NCI-H524 (cell line): Measurements from ENCODE around the gene COL9A3.

Experiments
- DNase-seq, 2 experiments: peaks; one replicate each; lab custom pipeline; 2025; lab: John Stamatoyannopoulos, UW

Gene COL9A3

GRCh38 chr20:62856931-62857619 is 40.2 kb downstream of the COL9A3 start:
- no peak for DNase-seq

- no peak for DNase-seq
These were observed 41.4 kb downstream of the COL9A3 start for GRCh38 chr20:62858058-62858830.

- DNase-seq: no peak
These were observed 42.9 kb downstream of the COL9A3 start for GRCh38 chr20:62859721-62860120.

GRCh38 chr20:62860391-62860923 is 43.6 kb downstream of the COL9A3 start:
- DNase-seq: peak in 1 of 2 experiments; percentile 20

GRCh38 chr20:62860924-62861691 is 44.3 kb downstream of the COL9A3 start:
- DNase-seq: no peak

GRCh38 chr20:62861726-62862336 is 45.0 kb downstream of the COL9A3 start, which contains the start of gene TCFL5:
Gene TCFL5 (minus strand): TSS chr20:62861822. CDS start chr20:62861670, 152 bp downstream.
- DNase-seq: peak; percentile 63 to 74

- DNase-seq: no peak
These were observed 47.4 kb downstream of the COL9A3 start for GRCh38 chr20:62864207-62864606.

GRCh38 chr20:62872184-62872847 is 55.5 kb downstream of the COL9A3 start:
- DNase-seq: no peak

GRCh38 chr20:62872862-62873261 is 56.0 kb downstream of the COL9A3 start:
- no peak for DNase-seq

- DNase-seq: no peak
These were observed 56.4 kb downstream of the COL9A3 start for GRCh38 chr20:62873280-62873679.

GRCh38 chr20:62873681-62874031 is 56.8 kb downstream of the COL9A3 start:
- peak; percentile 14 to 66 for DNase-seq

GRCh38 chr20:62874964-62875344 is 58.1 kb downstream of the COL9A3 start:
- DNase-seq: no peak

GRCh38 chr20:62875419-62876361 is 58.8 kb downstream of the COL9A3 start:
- peak; percentile 37 to 74 for DNase-seq

GRCh38 chr20:62876501-62876901 is 59.7 kb downstream of the COL9A3 start:
- no peak for DNase-seq

- DNase-seq: no peak
These were observed 60.3 kb downstream of the COL9A3 start for GRCh38 chr20:62876902-62877816.

GRCh38 chr20:62878244-62879038 is 61.6 kb downstream of the COL9A3 start:
- DNase-seq: no peak

- no peak for DNase-seq
These were observed 62.7 kb downstream of the COL9A3 start for GRCh38 chr20:62879275-62880146.
